HG02870 (cell line): Measurements from ENCODE around the gene PIK3AP1.

Experiments
- ATAC-seq: cut with Tn5 transposase; IDR thresholded peaks from one replicate; pipeline ENCODE4 v1.9.1; 2021; ENCODE audit warnings: mild to moderate bottlenecking, moderate library complexity; ENCODE audit not compliant: unreplicated experiment

Gene PIK3AP1

GRCh38 chr10:96676272-96677112 lies 43.8 kb downstream of the PIK3AP1 start:
- no peak for ATAC-seq

GRCh38 chr10:96675846-96676245 lies 44.5 kb downstream of the PIK3AP1 start:
- ATAC-seq: no peak

- ATAC-seq: peak; percentile 45
These were observed 46.8 kb downstream of the PIK3AP1 start for GRCh38 chr10:96673318-96674099.

- ATAC-seq: no peak
These were observed 47.7 kb downstream of the PIK3AP1 start for GRCh38 chr10:96672481-96673175.

- no peak for ATAC-seq
These were observed 49.0 kb downstream of the PIK3AP1 start for GRCh38 chr10:96671211-96671890.

- ATAC-seq: no peak
These were observed 49.5 kb downstream of the PIK3AP1 start for GRCh38 chr10:96670786-96671185.

- ATAC-seq: no peak
These were observed 52.9 kb downstream of the PIK3AP1 start for GRCh38 chr10:96667401-96667800.

- peak; percentile 44 for ATAC-seq
These were observed 53.6 kb downstream of the PIK3AP1 start for GRCh38 chr10:96666741-96667140.

GRCh38 chr10:96665306-96665705 lies 55.0 kb downstream of the PIK3AP1 start:
- ATAC-seq: no peak

- peak; percentile 58 for ATAC-seq
These were observed 55.8 kb downstream of the PIK3AP1 start for GRCh38 chr10:96664563-96664962.

- no peak for ATAC-seq
These were observed 56.5 kb downstream of the PIK3AP1 start for GRCh38 chr10:96663797-96664196.

- no peak for ATAC-seq
These were observed 58.7 kb downstream of the PIK3AP1 start for GRCh38 chr10:96661632-96662031.

- ATAC-seq: no peak
These were observed 60.0 kb downstream of the PIK3AP1 start for GRCh38 chr10:96660297-96660696.

- no peak for ATAC-seq
These were observed 61.5 kb downstream of the PIK3AP1 start for GRCh38 chr10:96658844-96659243.

GRCh38 chr10:96657385-96657784 lies 62.9 kb downstream of the PIK3AP1 start:
- ATAC-seq: no peak

GRCh38 chr10:96656839-96657238 lies 63.5 kb downstream of the PIK3AP1 start:
- ATAC-seq: no peak

GRCh38 chr10:96656198-96656577 lies 64.1 kb downstream of the PIK3AP1 start:
- no peak for ATAC-seq

GRCh38 chr10:96655461-96656197 lies 64.7 kb downstream of the PIK3AP1 start:
- no peak for ATAC-seq

- peak; percentile 59 for ATAC-seq
These were observed 68.3 kb downstream of the PIK3AP1 start for GRCh38 chr10:96651998-96652431.

- ATAC-seq: no peak
These were observed 69.4 kb downstream of the PIK3AP1 start for GRCh38 chr10:96650958-96651357.
